ENCODE data around the gene KCNQ4.

DNA sequence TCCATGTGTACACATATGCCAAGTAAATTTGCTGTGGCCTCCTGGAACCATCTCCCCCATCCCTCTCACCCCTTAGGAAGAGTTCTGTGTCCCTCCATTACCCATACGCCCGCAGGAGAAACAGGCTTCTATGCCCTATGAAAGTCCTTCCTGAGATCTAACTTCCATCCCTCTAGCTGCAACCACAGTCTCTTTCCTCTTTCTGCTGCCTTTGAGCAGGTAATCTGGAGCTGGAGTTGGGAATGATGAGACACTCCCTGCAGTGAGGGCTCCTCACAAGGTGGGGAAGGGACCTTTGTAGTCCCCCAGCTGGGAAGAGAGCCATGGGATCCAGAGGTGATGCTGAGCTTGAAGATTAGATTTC lies 2.0 kb upstream of the KCNQ4 start:
- no peak for TF ChIP-seq SMC3 (IDR thresholded peaks at IDR 0.05; ENCODE audit: borderline replicate concordance, low read length)
- no peak for TF ChIP-seq NFIC (IDR thresholded peaks at IDR 0.05; ENCODE audit: low read depth, low read length)
- no peak for TF ChIP-seq BHLHE40 (IDR thresholded peaks at IDR 0.05; ENCODE audit: borderline replicate concordance in 1 of 2, low read depth in 2 of 2, low read length in 1 of 2)
- TF ChIP-seq, protein P1, sequence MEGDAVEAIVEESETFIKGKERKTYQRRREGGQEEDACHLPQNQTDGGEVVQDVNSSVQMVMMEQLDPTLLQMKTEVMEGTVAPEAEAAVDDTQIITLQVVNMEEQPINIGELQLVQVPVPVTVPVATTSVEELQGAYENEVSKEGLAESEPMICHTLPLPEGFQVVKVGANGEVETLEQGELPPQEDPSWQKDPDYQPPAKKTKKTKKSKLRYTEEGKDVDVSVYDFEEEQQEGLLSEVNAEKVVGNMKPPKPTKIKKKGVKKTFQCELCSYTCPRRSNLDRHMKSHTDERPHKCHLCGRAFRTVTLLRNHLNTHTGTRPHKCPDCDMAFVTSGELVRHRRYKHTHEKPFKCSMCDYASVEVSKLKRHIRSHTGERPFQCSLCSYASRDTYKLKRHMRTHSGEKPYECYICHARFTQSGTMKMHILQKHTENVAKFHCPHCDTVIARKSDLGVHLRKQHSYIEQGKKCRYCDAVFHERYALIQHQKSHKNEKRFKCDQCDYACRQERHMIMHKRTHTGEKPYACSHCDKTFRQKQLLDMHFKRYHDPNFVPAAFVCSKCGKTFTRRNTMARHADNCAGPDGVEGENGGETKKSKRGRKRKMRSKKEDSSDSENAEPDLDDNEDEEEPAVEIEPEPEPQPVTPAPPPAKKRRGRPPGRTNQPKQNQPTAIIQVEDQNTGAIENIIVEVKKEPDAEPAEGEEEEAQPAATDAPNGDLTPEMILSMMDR (IDR thresholded peaks at IDR 0.05 in 2 of 3, conservative IDR thresholded peaks at IDR 0.05 in 1 of 3; ENCODE audit: control insufficient read depth in 2 of 3, extremely low read depth in 1 of 3, insufficient read depth in 1 of 3, low read depth in 3 of 3, low read length in 3 of 3), result no peak
- no peak for TF ChIP-seq SREBF2 (IDR thresholded peaks at IDR 0.05; ENCODE audit: low read length)
- TF ChIP-seq BACH1 (IDR thresholded peaks at IDR 0.05; ENCODE audit: borderline replicate concordance), result no peak
- TF ChIP-seq EP300 (IDR thresholded peaks at IDR 0.05; ENCODE audit: borderline replicate concordance in 1 of 2, control insufficient read depth in 1 of 2, low read depth in 2 of 2, low read length in 2 of 2), result no peak

Measured in GM12878 (cell line).